ENCODE measurements around the gene CDK15.
"Not testable (repeated sequence)": the region's sequence is repeated elsewhere in the genome, so short reads cannot be mapped to it uniquely, and the experiment has no call there.

CDK15 gene

GRCh38 chr2:201796478-201796865, 9.9 kb upstream of the CDK15 start:
- no peaks in the 10 kb centered on the region for H3K9me3 Mint-ChIP-seq
- H3K27me3 Mint-ChIP-seq (ENCODE audit: low read depth) = peaks cover 8% of the 10 kb centered on the region
- no peak for DNase-seq (ENCODE audit: low spot score)
- no peak overlapping the region for H3K27ac Mint-ChIP-seq
- H3K4me1 Mint-ChIP-seq (ENCODE audit: low read depth) = no peaks in the 10 kb centered on the region
- no peaks in the 10 kb centered on the region for H3K36me3 Mint-ChIP-seq (ENCODE audit: low read depth)
- no peak overlapping the region for H3K4me3 Mint-ChIP-seq

GRCh38 chr2:201797175-201797840, 9.0 kb upstream of the CDK15 start:
- no peak for DNase-seq (ENCODE audit: low spot score)
- no peaks in the 10 kb centered on the region for H3K4me1 Mint-ChIP-seq (ENCODE audit: low read depth)
- H3K9me3 Mint-ChIP-seq = no peaks in the 10 kb centered on the region
- no peak overlapping the region for H3K4me3 Mint-ChIP-seq
- H3K27ac Mint-ChIP-seq = no peak overlapping the region
- peaks cover 10% of the 10 kb centered on the region for H3K27me3 Mint-ChIP-seq (ENCODE audit: low read depth)
- H3K36me3 Mint-ChIP-seq (ENCODE audit: low read depth) = no peaks in the 10 kb centered on the region

GRCh38 chr2:201798252-201798913, 8.0 kb upstream of the CDK15 start:
- H3K36me3 Mint-ChIP-seq (ENCODE audit: low read depth) = no peaks in the 10 kb centered on the region
- no peak overlapping the region for H3K27ac Mint-ChIP-seq
- DNase-seq (ENCODE audit: low spot score) = no peak
- H3K4me3 Mint-ChIP-seq = no peak overlapping the region
- no peaks in the 10 kb centered on the region for H3K4me1 Mint-ChIP-seq (ENCODE audit: low read depth)
- peaks cover 14% of the 10 kb centered on the region for H3K27me3 Mint-ChIP-seq (ENCODE audit: low read depth)
- H3K9me3 Mint-ChIP-seq = no peaks in the 10 kb centered on the region

GRCh38 chr2:201798914-201799285, 7.4 kb upstream of the CDK15 start:
- not testable (repeated sequence) for H3K4me3 Mint-ChIP-seq; H3K4me1 Mint-ChIP-seq (ENCODE audit: low read depth); H3K36me3 Mint-ChIP-seq (ENCODE audit: low read depth); DNase-seq (ENCODE audit: low spot score); H3K9me3 Mint-ChIP-seq; H3K27ac Mint-ChIP-seq
- H3K27me3 Mint-ChIP-seq (ENCODE audit: low read depth) = peaks cover 14% of the 10 kb centered on the region

- no peak overlapping the region for H3K4me3 Mint-ChIP-seq
- no peaks in the 10 kb centered on the region for H3K9me3 Mint-ChIP-seq
- H3K36me3 Mint-ChIP-seq (ENCODE audit: low read depth) = no peaks in the 10 kb centered on the region
- no peak overlapping the region for H3K27ac Mint-ChIP-seq
- no peaks in the 10 kb centered on the region for H3K4me1 Mint-ChIP-seq (ENCODE audit: low read depth)
- DNase-seq (ENCODE audit: low spot score) = no peak
- peaks cover 25% of the 10 kb centered on the region for H3K27me3 Mint-ChIP-seq (ENCODE audit: low read depth)
Observed at GRCh38 chr2:201807452-201807999, 1.2 kb downstream of the CDK15 start.

- H3K4me1 Mint-ChIP-seq (ENCODE audit: low read depth) = no peaks in the 10 kb centered on the region
- DNase-seq (ENCODE audit: low spot score) = no peak
- H3K4me3 Mint-ChIP-seq = no peak overlapping the region
- no peaks in the 10 kb centered on the region for H3K36me3 Mint-ChIP-seq (ENCODE audit: low read depth)
- H3K27ac Mint-ChIP-seq = no peak overlapping the region
- H3K27me3 Mint-ChIP-seq (ENCODE audit: low read depth) = peaks cover 24% of the 10 kb centered on the region
- no peaks in the 10 kb centered on the region for H3K9me3 Mint-ChIP-seq
Observed at GRCh38 chr2:201808027-201808426, 1.7 kb downstream of the CDK15 start.

GRCh38 chr2:201809633-201810032, 3.3 kb downstream of the CDK15 start:
- H3K9me3 Mint-ChIP-seq = no peaks in the 10 kb centered on the region
- H3K4me1 Mint-ChIP-seq (ENCODE audit: low read depth) = no peaks in the 10 kb centered on the region
- no peaks in the 10 kb centered on the region for H3K36me3 Mint-ChIP-seq (ENCODE audit: low read depth)
- no peak overlapping the region for H3K27ac Mint-ChIP-seq
- no peak for DNase-seq (ENCODE audit: low spot score)
- peaks cover 25% of the 10 kb centered on the region for H3K27me3 Mint-ChIP-seq (ENCODE audit: low read depth)
- H3K4me3 Mint-ChIP-seq = no peak overlapping the region

GRCh38 chr2:201810604-201811003, 4.3 kb downstream of the CDK15 start:
- not testable (repeated sequence) for H3K4me3 Mint-ChIP-seq; H3K36me3 Mint-ChIP-seq (ENCODE audit: low read depth); H3K4me1 Mint-ChIP-seq (ENCODE audit: low read depth); H3K9me3 Mint-ChIP-seq; H3K27ac Mint-ChIP-seq; DNase-seq (ENCODE audit: low spot score)
- H3K27me3 Mint-ChIP-seq (ENCODE audit: low read depth) = peaks cover 25% of the 10 kb centered on the region

GRCh38 chr2:201813996-201814760, 7.8 kb downstream of the CDK15 start:
- DNase-seq (ENCODE audit: low spot score) = no peak
- Mint-ChIP-seq H3K4me1 (ENCODE audit: low read depth) (no peaks in the 10 kb centered on the region), H3K9me3 (no peaks in the 10 kb centered on the region), H3K4me3 (no peak overlapping the region), H3K27me3 (ENCODE audit: low read depth) (peaks cover 16% of the 10 kb centered on the region), H3K27ac (no peak overlapping the region), H3K36me3 (ENCODE audit: low read depth) (no peaks in the 10 kb centered on the region)

- no peak overlapping the region for H3K4me3 Mint-ChIP-seq
- no peaks in the 10 kb centered on the region for H3K4me1 Mint-ChIP-seq (ENCODE audit: low read depth)
- H3K27ac Mint-ChIP-seq = no peak overlapping the region
- H3K27me3 Mint-ChIP-seq (ENCODE audit: low read depth) = peaks cover 14% of the 10 kb centered on the region
- DNase-seq (ENCODE audit: low spot score) = no peak
- no peaks in the 10 kb centered on the region for H3K36me3 Mint-ChIP-seq (ENCODE audit: low read depth)
- H3K9me3 Mint-ChIP-seq = no peaks in the 10 kb centered on the region
Observed at GRCh38 chr2:201816657-201817575, 10.6 kb downstream of the CDK15 start.

- no peaks in the 10 kb centered on the region for H3K4me1 Mint-ChIP-seq (ENCODE audit: low read depth)
- no peak overlapping the region for H3K4me3 Mint-ChIP-seq
- H3K9me3 Mint-ChIP-seq = no peaks in the 10 kb centered on the region
- DNase-seq (ENCODE audit: low spot score) = no peak
- H3K27me3 Mint-ChIP-seq (ENCODE audit: low read depth) = peaks cover 13% of the 10 kb centered on the region
- no peaks in the 10 kb centered on the region for H3K36me3 Mint-ChIP-seq (ENCODE audit: low read depth)
- no peak overlapping the region for H3K27ac Mint-ChIP-seq
Observed at GRCh38 chr2:201820383-201821007, 14.2 kb downstream of the CDK15 start.

- Mint-ChIP-seq H3K36me3 (ENCODE audit: low read depth) (no peaks in the 10 kb centered on the region), H3K4me1 (ENCODE audit: low read depth) (no peaks in the 10 kb centered on the region), H3K9me3 (no peaks in the 10 kb centered on the region), H3K27ac (no peak overlapping the region), H3K4me3 (no peak overlapping the region), H3K27me3 (ENCODE audit: low read depth) (peaks cover 13% of the 10 kb centered on the region)
- DNase-seq (ENCODE audit: low spot score) = no peak
Observed at GRCh38 chr2:201821080-201821479, 14.7 kb downstream of the CDK15 start.

- H3K9me3 Mint-ChIP-seq = no peaks in the 10 kb centered on the region
- H3K4me3 Mint-ChIP-seq = no peak overlapping the region
- no peaks in the 10 kb centered on the region for H3K36me3 Mint-ChIP-seq (ENCODE audit: low read depth)
- no peak overlapping the region for H3K27ac Mint-ChIP-seq
- DNase-seq (ENCODE audit: low spot score) = no peak
- H3K4me1 Mint-ChIP-seq (ENCODE audit: low read depth) = no peaks in the 10 kb centered on the region
- H3K27me3 Mint-ChIP-seq (ENCODE audit: low read depth) = peaks cover 8% of the 10 kb centered on the region
Observed at GRCh38 chr2:201824212-201824611, 17.9 kb downstream of the CDK15 start.

Data from T-helper 2 cell treated with Interferon-gamma antibody and Interleukin-4, amounts not matched to agents 5 μg/mL and 100 μg/mL, for 36 hours (primary cell).